ENCODE measurements around the gene C12orf60.

C12orf60 gene

DNA sequence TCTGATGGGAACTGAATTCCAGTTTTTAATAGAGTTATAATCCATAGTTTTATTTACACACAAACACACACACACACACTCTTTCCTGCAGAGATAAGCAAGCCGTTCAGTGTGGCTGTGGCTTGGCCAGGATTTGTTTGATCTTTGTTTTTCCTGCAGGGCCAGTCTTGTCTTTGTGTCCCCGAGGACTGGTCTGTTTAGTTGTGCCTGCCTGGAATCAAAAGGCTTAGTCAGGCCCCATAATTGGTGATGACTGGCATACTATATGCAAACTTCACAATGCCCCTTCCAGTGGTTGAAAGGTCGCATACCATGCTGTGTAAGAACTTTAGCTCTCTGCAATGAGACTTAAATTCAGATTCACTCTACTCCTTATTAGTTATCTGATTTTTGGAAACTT, 26.2 kb upstream of the C12orf60 start:
- ChIA-PET POLR2A (no interaction called here), CTCF (interaction anchor here (0.8 to 1.5 kb wide), 4 partner anchors 12 to 112 kb away, joined by 3 to 6 read pairs (median 4); no protein-coding TSS in a partner anchor)
- Histone ChIP-seq H3K4me3 (ENCODE audit: control insufficient read depth in 1 of 7, extremely low read depth in 1 of 7, insufficient read depth in 4 of 7, low read depth in 2 of 7, low read length in 6 of 7) (no peak overlapping the region), H3K36me3 (ENCODE audit: control insufficient read depth in 4 of 4, insufficient read depth in 4 of 4, low read length in 3 of 4) (no peaks in the 10 kb centered on the region), H3K4me1 (ENCODE audit: control extremely low read depth in 1 of 4, control insufficient read depth in 4 of 4, insufficient read depth in 4 of 4, low read length in 3 of 4) (peaks cover 9 to 30% (median 23%) of the 10 kb centered on the region in 4 experiments), H3K27ac (ENCODE audit: insufficient read depth in 1 of 2, low read depth in 1 of 2, low read length in 2 of 2, poor library complexity in 1 of 2, severe bottlenecking in 2 of 2) (no peak overlapping the region), H3K9me3 (ENCODE audit: control extremely low read depth in 1 of 5, control insufficient read depth in 4 of 5, insufficient read depth in 2 of 5, low read depth in 1 of 5, low read length in 4 of 5) (no peaks in the 10 kb centered on the region), H3K27me3 (replicated peaks in 2 of 5; ENCODE audit: control insufficient read depth in 4 of 5, insufficient read depth in 5 of 5, low read length in 4 of 5) (no peaks in the 10 kb centered on the region)
- 59% methylated on average over 3 of the region's 3 CpGs for WGBS (ENCODE audit: insufficient coverage)
- DNase-seq, result no peak

DNA sequence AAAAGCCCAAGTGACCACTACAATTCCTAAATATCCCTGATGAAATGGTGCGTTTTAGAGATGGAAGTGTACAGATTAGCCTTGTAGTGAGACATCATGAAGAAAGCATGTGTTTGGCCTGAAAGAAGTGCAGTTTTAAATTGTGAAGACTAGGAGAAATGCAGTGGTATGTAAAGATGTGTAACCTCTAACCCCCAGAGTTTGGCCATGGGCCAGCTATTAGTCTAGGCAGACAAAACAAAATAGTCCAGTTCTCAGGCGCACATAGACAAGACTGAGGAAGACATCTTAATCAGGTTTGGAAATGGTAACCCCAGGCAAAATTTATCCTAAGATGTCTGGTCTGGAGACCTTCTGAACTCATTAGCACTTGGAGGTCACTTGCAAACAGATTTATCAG, 23.6 kb upstream of the C12orf60 start:
- no peak overlapping the region for H3K4me3 ChIP-seq (ENCODE audit: control insufficient read depth in 1 of 7, extremely low read depth in 1 of 7, insufficient read depth in 4 of 7, low read depth in 2 of 7, low read length in 6 of 7)
- DNase-seq, result no peak
- H3K36me3 ChIP-seq (ENCODE audit: control insufficient read depth in 4 of 4, insufficient read depth in 4 of 4, low read length in 3 of 4), result peaks cover 0 to 8% (median 4%) of the 10 kb centered on the region in 4 experiments
- peaks cover 6 to 18% (median 13%) of the 10 kb centered on the region in 4 experiments for H3K4me1 ChIP-seq (ENCODE audit: control extremely low read depth in 1 of 4, control insufficient read depth in 4 of 4, insufficient read depth in 4 of 4, low read length in 3 of 4)
- H3K27ac ChIP-seq (ENCODE audit: insufficient read depth in 1 of 2, low read depth in 1 of 2, low read length in 2 of 2, poor library complexity in 1 of 2, severe bottlenecking in 2 of 2), result no peak overlapping the region
- ChIA-PET CTCF (interaction anchor here (1.0 to 2.1 kb wide), 3 partner anchors 12 to 23 kb away, joined by 3 to 6 read pairs (median 3); partner anchors contain the start of genes C12orf60 and WBP11), POLR2A (no interaction called here)
- no peaks in the 10 kb centered on the region for H3K9me3 ChIP-seq (ENCODE audit: control extremely low read depth in 1 of 5, control insufficient read depth in 4 of 5, insufficient read depth in 2 of 5, low read depth in 1 of 5, low read length in 4 of 5)
- 100% methylated on average over 1 of the region's 2 CpGs for WGBS (ENCODE audit: insufficient coverage)
- no peaks in the 10 kb centered on the region for H3K27me3 ChIP-seq (replicated peaks in 2 of 5; ENCODE audit: control insufficient read depth in 4 of 5, insufficient read depth in 5 of 5, low read length in 4 of 5)

DNA sequence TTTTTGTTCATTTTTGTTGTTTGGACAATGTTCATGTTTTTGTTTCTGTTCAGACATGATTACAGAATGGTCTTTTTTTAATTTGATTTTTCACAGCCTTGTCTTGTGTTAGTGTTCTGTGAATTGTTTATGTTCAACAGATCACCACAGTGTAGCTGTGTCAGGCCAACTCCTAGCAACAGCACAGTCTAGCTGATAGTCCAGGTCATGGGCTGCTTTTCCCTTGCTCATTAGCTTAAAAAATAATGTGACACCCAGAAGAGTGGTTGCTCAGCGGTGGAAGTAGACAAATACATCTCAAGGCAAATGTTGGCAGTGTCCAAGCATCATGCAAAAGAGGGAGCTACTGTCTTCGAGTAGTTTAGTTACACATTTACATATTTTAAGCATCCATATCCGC, 22.6 kb upstream of the C12orf60 start:
- H3K27ac ChIP-seq (ENCODE audit: insufficient read depth in 1 of 2, low read depth in 1 of 2, low read length in 2 of 2, poor library complexity in 1 of 2, severe bottlenecking in 2 of 2), result no peak overlapping the region

DNA sequence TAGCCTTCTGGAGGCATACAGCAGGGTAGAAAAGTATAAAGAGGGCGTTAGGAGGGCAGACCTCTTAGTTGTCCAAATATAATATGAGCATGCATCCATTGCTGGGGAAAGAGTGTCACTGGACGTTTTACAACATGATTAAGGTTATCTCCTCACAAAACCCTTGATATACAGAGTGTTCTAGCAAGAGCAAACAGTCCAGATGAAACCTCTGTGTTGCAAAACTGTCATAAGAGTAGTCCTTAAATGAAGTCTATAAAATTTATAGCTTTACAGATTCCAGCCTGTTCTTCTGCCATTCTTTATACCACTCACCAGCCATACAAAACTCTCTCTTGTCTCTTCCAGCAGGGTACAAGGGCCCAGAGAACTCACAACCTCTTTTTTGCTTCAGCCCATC, 21.9 kb upstream of the C12orf60 start:
- H3K36me3 ChIP-seq (ENCODE audit: control insufficient read depth in 4 of 4, insufficient read depth in 4 of 4, low read length in 3 of 4), result peaks cover 2 to 18% (median 13%) of the 10 kb centered on the region in 4 experiments
- POLR2A ChIA-PET, result interaction anchor here (0.6 kb wide), 2 partner anchors 11 to 182 kb away, joined by 3 to 4 read pairs; a partner anchor contains a TSS
- peaks cover 0 to 5% (median 0%) of the 10 kb centered on the region in 4 experiments for H3K4me1 ChIP-seq (ENCODE audit: control extremely low read depth in 1 of 4, control insufficient read depth in 4 of 4, insufficient read depth in 4 of 4, low read length in 3 of 4)
- WGBS (ENCODE audit: insufficient coverage), result 100% methylated on average over 2 of the region's 2 CpGs
- no peak overlapping the region for H3K27ac ChIP-seq (ENCODE audit: insufficient read depth in 1 of 2, low read depth in 1 of 2, low read length in 2 of 2, poor library complexity in 1 of 2, severe bottlenecking in 2 of 2)
- H3K27me3 ChIP-seq (replicated peaks in 2 of 5; ENCODE audit: control insufficient read depth in 4 of 5, insufficient read depth in 5 of 5, low read length in 4 of 5), result no peaks in the 10 kb centered on the region
- CTCF ChIA-PET, result interaction anchor here (0.9 to 2.1 kb wide), 5 partner anchors 11 to 140 kb away, joined by 3 to 6 read pairs (median 3); partner anchors contain the start of genes C12orf60 and WBP11
- no peak for DNase-seq
- H3K9me3 ChIP-seq (ENCODE audit: control extremely low read depth in 1 of 5, control insufficient read depth in 4 of 5, insufficient read depth in 2 of 5, low read depth in 1 of 5, low read length in 4 of 5), result no peaks in the 10 kb centered on the region
- H3K4me3 ChIP-seq (ENCODE audit: control insufficient read depth in 1 of 7, extremely low read depth in 1 of 7, insufficient read depth in 4 of 7, low read depth in 2 of 7, low read length in 6 of 7), result no peak overlapping the region

More for the DNA sequence above, 22.6 kb upstream of the C12orf60 start:
- ChIA-PET POLR2A (no interaction called here), CTCF (interaction anchor here (0.9 to 2.1 kb wide), 4 partner anchors 11 to 29 kb away, joined by 3 to 6 read pairs (median 3); partner anchors contain the start of genes C12orf60 and WBP11)
- peaks cover under 1 to 8% (median 4%) of the 10 kb centered on the region in 4 experiments for H3K4me1 ChIP-seq (ENCODE audit: control extremely low read depth in 1 of 4, control insufficient read depth in 4 of 4, insufficient read depth in 4 of 4, low read length in 3 of 4)
- DNase-seq, result no peak
- H3K9me3 ChIP-seq (ENCODE audit: control extremely low read depth in 1 of 5, control insufficient read depth in 4 of 5, insufficient read depth in 2 of 5, low read depth in 1 of 5, low read length in 4 of 5), result no peaks in the 10 kb centered on the region
- WGBS (ENCODE audit: insufficient coverage), result 93% methylated on average over 2 of the region's 3 CpGs
- peaks cover 2 to 14% (median 10%) of the 10 kb centered on the region in 4 experiments for H3K36me3 ChIP-seq (ENCODE audit: control insufficient read depth in 4 of 4, insufficient read depth in 4 of 4, low read length in 3 of 4)
- H3K4me3 ChIP-seq (ENCODE audit: control insufficient read depth in 1 of 7, extremely low read depth in 1 of 7, insufficient read depth in 4 of 7, low read depth in 2 of 7, low read length in 6 of 7), result no peak overlapping the region
- H3K27me3 ChIP-seq (replicated peaks in 2 of 5; ENCODE audit: control insufficient read depth in 4 of 5, insufficient read depth in 5 of 5, low read length in 4 of 5), result no peaks in the 10 kb centered on the region

DNA sequence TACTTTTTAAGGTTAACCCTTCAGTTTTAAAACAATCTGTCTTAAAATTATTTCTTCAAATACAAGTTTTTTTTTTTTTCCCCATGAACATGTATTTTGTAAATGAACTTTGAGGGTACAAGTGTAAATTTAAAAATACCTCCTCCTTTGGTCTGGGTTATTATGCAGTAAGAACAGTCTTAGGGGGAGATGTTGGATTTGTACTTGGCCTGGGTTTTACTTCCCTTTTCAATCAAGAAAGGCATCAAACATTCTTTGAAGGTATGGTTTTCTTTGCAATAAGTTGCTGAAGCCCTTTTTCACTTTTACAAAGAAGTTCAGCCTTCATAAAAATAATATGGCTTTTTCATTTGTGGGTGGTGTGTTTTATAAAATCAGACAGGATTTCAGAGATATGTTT, 20.7 kb upstream of the C12orf60 start:
- peak in 1 of 3 donors; percentile 9 for DNase-seq
- Histone ChIP-seq H3K36me3 (ENCODE audit: control insufficient read depth in 4 of 4, insufficient read depth in 4 of 4, low read length in 3 of 4) (peaks cover 9 to 30% (median 21%) of the 10 kb centered on the region in 4 experiments), H3K27ac (ENCODE audit: insufficient read depth in 1 of 2, low read depth in 1 of 2, low read length in 2 of 2, poor library complexity in 1 of 2, severe bottlenecking in 2 of 2) (no peak overlapping the region), H3K27me3 (replicated peaks in 2 of 5; ENCODE audit: control insufficient read depth in 4 of 5, insufficient read depth in 5 of 5, low read length in 4 of 5) (no peaks in the 10 kb centered on the region), H3K4me1 (ENCODE audit: control extremely low read depth in 1 of 4, control insufficient read depth in 4 of 4, insufficient read depth in 4 of 4, low read length in 3 of 4) (peaks cover 0 to 5% (median 0%) of the 10 kb centered on the region in 4 experiments), H3K4me3 (ENCODE audit: control insufficient read depth in 1 of 7, extremely low read depth in 1 of 7, insufficient read depth in 4 of 7, low read depth in 2 of 7, low read length in 6 of 7) (no peak overlapping the region), H3K9me3 (ENCODE audit: control extremely low read depth in 1 of 5, control insufficient read depth in 4 of 5, insufficient read depth in 2 of 5, low read depth in 1 of 5, low read length in 4 of 5) (no peaks in the 10 kb centered on the region)
- POLR2A ChIA-PET, result no interaction called here
- CTCF ChIA-PET, result interaction anchor here (1.3 to 2.4 kb wide), 2 partner anchors 10 to 12 kb away, joined by 3 to 11 read pairs; a partner anchor contains a TSS

DNA sequence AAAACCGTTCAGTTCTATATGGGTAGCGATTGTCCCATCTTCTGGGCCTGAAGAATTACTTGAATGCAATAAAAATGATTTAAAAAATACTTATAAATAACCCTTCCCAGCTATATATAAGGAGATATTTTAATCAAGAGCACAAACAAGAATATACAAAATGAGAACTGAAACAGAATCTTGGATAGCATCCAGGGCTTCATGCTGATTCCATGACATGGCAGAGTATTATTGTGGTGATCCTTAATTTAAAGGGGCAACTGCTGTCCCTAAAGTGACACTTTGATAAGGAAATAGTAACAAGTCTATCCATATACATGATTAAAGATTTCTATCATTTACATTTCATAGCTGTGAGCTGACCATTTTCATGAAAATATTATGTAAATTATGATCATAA, 19.0 kb upstream of the C12orf60 start:
- H3K36me3 ChIP-seq (ENCODE audit: control insufficient read depth in 4 of 4, insufficient read depth in 4 of 4, low read length in 3 of 4), result peaks cover 19 to 44% (median 32%) of the 10 kb centered on the region in 4 experiments
- H3K4me1 ChIP-seq (ENCODE audit: control extremely low read depth in 1 of 4, control insufficient read depth in 4 of 4, insufficient read depth in 4 of 4, low read length in 3 of 4), result peaks cover 0 to 5% (median 0%) of the 10 kb centered on the region in 4 experiments
- WGBS (ENCODE audit: insufficient coverage), result no CpG with 5 or more reads among the region's 2 CpGs
- H3K4me3 ChIP-seq (ENCODE audit: control insufficient read depth in 1 of 7, extremely low read depth in 1 of 7, insufficient read depth in 4 of 7, low read depth in 2 of 7, low read length in 6 of 7), result no peak overlapping the region
- POLR2A ChIA-PET, result interaction anchor here (0.7 to 1.4 kb wide), 4 partner anchors 10 to 99 kb away, joined by 3 read pairs; a partner anchor contains a TSS
- H3K27me3 ChIP-seq (replicated peaks in 2 of 5; ENCODE audit: control insufficient read depth in 4 of 5, insufficient read depth in 5 of 5, low read length in 4 of 5), result no peaks in the 10 kb centered on the region
- no peak overlapping the region for H3K27ac ChIP-seq (ENCODE audit: insufficient read depth in 1 of 2, low read depth in 1 of 2, low read length in 2 of 2, poor library complexity in 1 of 2, severe bottlenecking in 2 of 2)
- CTCF ChIA-PET, result interaction anchor here (1.2 to 2.4 kb wide), 6 partner anchors 8 to 18 kb away, joined by 3 to 11 read pairs (median 6); a partner anchor contains a TSS
- DNase-seq, result no peak
- no peaks in the 10 kb centered on the region for H3K9me3 ChIP-seq (ENCODE audit: control extremely low read depth in 1 of 5, control insufficient read depth in 4 of 5, insufficient read depth in 2 of 5, low read depth in 1 of 5, low read length in 4 of 5)

DNA sequence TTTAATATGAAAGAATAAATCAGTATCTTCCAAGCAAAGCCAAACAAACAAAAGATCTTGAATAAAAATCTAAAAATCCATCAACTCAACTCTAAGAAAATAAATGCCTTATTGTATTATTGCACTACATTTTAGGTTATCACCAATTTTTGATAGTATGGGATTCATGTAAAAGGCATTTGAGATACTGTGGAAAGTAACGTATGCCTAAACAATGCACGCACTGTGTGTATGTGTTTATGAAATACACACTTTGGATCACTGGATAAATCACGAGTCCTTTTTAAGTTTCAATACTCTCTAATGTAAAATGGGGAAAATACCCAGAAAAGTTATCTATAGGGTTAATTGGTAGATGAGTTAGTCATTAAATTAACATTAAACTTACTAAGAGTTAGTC, 17.9 kb upstream of the C12orf60 start:
- no CpG with 5 or more reads among the region's 3 CpGs for WGBS (ENCODE audit: insufficient coverage)
- no peaks in the 10 kb centered on the region for H3K9me3 ChIP-seq (ENCODE audit: control extremely low read depth in 1 of 5, control insufficient read depth in 4 of 5, insufficient read depth in 2 of 5, low read depth in 1 of 5, low read length in 4 of 5)
- ChIA-PET POLR2A (no interaction called here), CTCF (interaction anchor here (1.0 to 1.5 kb wide), 3 partner anchors 9 to 15 kb away, joined by 3 to 11 read pairs (median 3); no protein-coding TSS in a partner anchor)
- no peaks in the 10 kb centered on the region for H3K27me3 ChIP-seq (replicated peaks in 2 of 5; ENCODE audit: control insufficient read depth in 4 of 5, insufficient read depth in 5 of 5, low read length in 4 of 5)
- no peak for DNase-seq
- H3K27ac ChIP-seq (ENCODE audit: insufficient read depth in 1 of 2, low read depth in 1 of 2, low read length in 2 of 2, poor library complexity in 1 of 2, severe bottlenecking in 2 of 2), result no peak overlapping the region
- H3K36me3 ChIP-seq (ENCODE audit: control insufficient read depth in 4 of 4, insufficient read depth in 4 of 4, low read length in 3 of 4), result peaks cover 22 to 55% (median 41%) of the 10 kb centered on the region in 4 experiments
- H3K4me3 ChIP-seq (ENCODE audit: control insufficient read depth in 1 of 7, extremely low read depth in 1 of 7, insufficient read depth in 4 of 7, low read depth in 2 of 7, low read length in 6 of 7), result no peak overlapping the region
- peaks cover 0 to 4% (median 0%) of the 10 kb centered on the region in 4 experiments for H3K4me1 ChIP-seq (ENCODE audit: control extremely low read depth in 1 of 4, control insufficient read depth in 4 of 4, insufficient read depth in 4 of 4, low read length in 3 of 4)

All from common myeloid progenitor, CD34-positive (primary cell).